NCI-H1417 (cell line): ENCODE data around the gene NEK10.
"Not testable (repeated sequence)": the region's sequence is repeated elsewhere in the genome, so short reads cannot be mapped to it uniquely, and the experiment has no call there.

Experiments used
- DNase-seq, 3 experiments: peaks; one replicate each; lab custom pipeline; 2025; lab: John Stamatoyannopoulos, UW

Gene NEK10

GRCh38 chr3:27368831-27369607, at the start of gene NEK10:
NEK10 (minus strand) TSS chr3:27369383; CDS start chr3:27352882, 16,501 bp downstream.
- DNase-seq: peak; percentile 80 to 92 (median 86)

- no peak for DNase-seq
These were observed 46.0 kb upstream of the NEK10 start for GRCh38 chr3:27415202-27415601.

GRCh38 chr3:27392950-27393679, 23.9 kb upstream of the NEK10 start:
- DNase-seq: no peak

GRCh38 chr3:27392414-27392813, 23.2 kb upstream of the NEK10 start:
- not testable (repeated sequence) for DNase-seq

- DNase-seq: no peak
These were observed 22.6 kb upstream of the NEK10 start for GRCh38 chr3:27391796-27392195.

GRCh38 chr3:27387625-27388024, 18.4 kb upstream of the NEK10 start:
- DNase-seq: no peak

- DNase-seq: no peak
These were observed 16.3 kb upstream of the NEK10 start for GRCh38 chr3:27385504-27385903.

- DNase-seq: no peak
These were observed 15.0 kb upstream of the NEK10 start for GRCh38 chr3:27384191-27384590.

GRCh38 chr3:27380433-27381357, 11.5 kb upstream of the NEK10 start:
- no peak for DNase-seq

GRCh38 chr3:27378331-27378730, 9.1 kb upstream of the NEK10 start:
- DNase-seq: no peak

GRCh38 chr3:27376109-27376772, 7.1 kb upstream of the NEK10 start:
- DNase-seq: no peak

- DNase-seq: no peak
These were observed 3.1 kb downstream of the NEK10 start for GRCh38 chr3:27366062-27366591.

GRCh38 chr3:27360113-27361078, 8.8 kb downstream of the NEK10 start:
- DNase-seq: peak; percentile 28 to 93 (median 69)

GRCh38 chr3:27358372-27358771, 10.8 kb downstream of the NEK10 start:
- peak in 2 of 3 experiments; percentile 11 to 70 for DNase-seq

- DNase-seq: peak in 2 of 3 experiments; percentile 2 to 33
These were observed 11.4 kb downstream of the NEK10 start for GRCh38 chr3:27357665-27358258.

GRCh38 chr3:27356976-27357375, 12.2 kb downstream of the NEK10 start:
- DNase-seq: no peak

- DNase-seq: no peak
These were observed 14.5 kb downstream of the NEK10 start for GRCh38 chr3:27354588-27355203.

- no peak for DNase-seq
These were observed 15.0 kb downstream of the NEK10 start for GRCh38 chr3:27354161-27354560.

- no peak for DNase-seq
These were observed 16.0 kb downstream of the NEK10 start for GRCh38 chr3:27353221-27353620.
